Measurements from ENCODE around the gene SLIT3. TPM values are rescaled to one million over a fixed set of nuclear protein-coding genes. Genes with fewer than 3 reads are reported as not detected.

Gene SLIT3
- total RNA-seq, 2 donors from 2014 or later, result 6.6 to 6.7 TPM

GRCh38 chr5:168932400-168933189 is 368.3 kb downstream of the SLIT3 start:
- Histone ChIP-seq H3K4me3 (no peak overlapping the region), H3K27me3 (no peaks in the 10 kb centered on the region), H3K27ac (no peak overlapping the region), H3K9me3 (no peaks in the 10 kb centered on the region), H3K4me1 (no peaks in the 10 kb centered on the region), H3K36me3 (replicated peaks in 1 of 2; ENCODE audit: insufficient read depth in 1 of 2, low read depth in 2 of 2) (no peaks in the 10 kb centered on the region)
- no peak for DNase-seq
- intact Hi-C loops (cut with DNase I), result no loop called here
- no peak for TF ChIP-seq POLR2A (IDR thresholded peaks at IDR 0.05)
- no peak for TF ChIP-seq CTCF (IDR thresholded peaks at IDR 0.05)
- ATAC-seq, result no peak
- 70 to 78% methylated on average over 10 of the region's 10 CpGs for WGBS, 2 donors

- H3K4me3 ChIP-seq, result no peak overlapping the region
- no peak for TF ChIP-seq CTCF (IDR thresholded peaks at IDR 0.05)
- TF ChIP-seq POLR2A (IDR thresholded peaks at IDR 0.05), result no peak
- H3K27ac ChIP-seq, result no peak overlapping the region
- no peaks in the 10 kb centered on the region for H3K9me3 ChIP-seq
- peak in 1 of 4 donors; percentile 12 for DNase-seq
- H3K27me3 ChIP-seq, result no peaks in the 10 kb centered on the region
- ATAC-seq, result peak; percentile 48
- no peaks in the 10 kb centered on the region for H3K4me1 ChIP-seq
- H3K36me3 ChIP-seq (replicated peaks in 1 of 2; ENCODE audit: insufficient read depth in 1 of 2, low read depth in 2 of 2), result no peaks in the 10 kb centered on the region
- 66 to 78% methylated on average over 6 to 8 of the region's 8 CpGs for WGBS, 2 donors
- intact Hi-C loops (cut with DNase I), result no loop called here
These were observed 369.1 kb downstream of the SLIT3 start for GRCh38 chr5:168931638-168932345.

- no peak overlapping the region for H3K4me3 ChIP-seq
- 69 to 81% methylated on average over 7 of the region's 7 CpGs for WGBS, 2 donors
- no peak for DNase-seq
- H3K36me3 ChIP-seq (replicated peaks in 1 of 2; ENCODE audit: insufficient read depth in 1 of 2, low read depth in 2 of 2), result no peaks in the 10 kb centered on the region
- intact Hi-C loops (cut with DNase I), result no loop called here
- no peaks in the 10 kb centered on the region for H3K4me1 ChIP-seq
- H3K9me3 ChIP-seq, result no peaks in the 10 kb centered on the region
- no peak for ATAC-seq
- no peak overlapping the region for H3K27ac ChIP-seq
- H3K27me3 ChIP-seq, result no peaks in the 10 kb centered on the region
- no peak for TF ChIP-seq POLR2A (IDR thresholded peaks at IDR 0.05)
- TF ChIP-seq CTCF (IDR thresholded peaks at IDR 0.05), result no peak
These were observed 371.3 kb downstream of the SLIT3 start for GRCh38 chr5:168929656-168930055.

- no peaks in the 10 kb centered on the region for H3K27me3 ChIP-seq
- no peak overlapping the region for H3K4me3 ChIP-seq
- DNase-seq (no peak), ATAC-seq (no peak)
- intact Hi-C loops (cut with DNase I), result no loop called here
- no peaks in the 10 kb centered on the region for H3K4me1 ChIP-seq
- H3K36me3 ChIP-seq (replicated peaks in 1 of 2; ENCODE audit: insufficient read depth in 1 of 2, low read depth in 2 of 2), result no peaks in the 10 kb centered on the region
- no peak for TF ChIP-seq POLR2A (IDR thresholded peaks at IDR 0.05)
- 54 to 67% methylated on average over 2 to 3 of the region's 3 CpGs for WGBS, 2 donors
- no peak overlapping the region for H3K27ac ChIP-seq
- H3K9me3 ChIP-seq, result no peaks in the 10 kb centered on the region
These were observed 375.8 kb downstream of the SLIT3 start for GRCh38 chr5:168925160-168925559.

GRCh38 chr5:168921147-168921866 is 379.6 kb downstream of the SLIT3 start:
- WGBS, 2 donors, result 82 to 87% methylated on average over 7 of the region's 7 CpGs
- Histone ChIP-seq H3K27me3 (no peaks in the 10 kb centered on the region), H3K4me3 (no peak overlapping the region), H3K4me1 (no peaks in the 10 kb centered on the region), H3K36me3 (replicated peaks in 1 of 2; ENCODE audit: insufficient read depth in 1 of 2, low read depth in 2 of 2) (no peaks in the 10 kb centered on the region), H3K27ac (no peak overlapping the region), H3K9me3 (no peaks in the 10 kb centered on the region)
- DNase-seq (no peak), ATAC-seq (no peak)
- TF ChIP-seq CTCF (IDR thresholded peaks at IDR 0.05) (no peak), POLR2A (IDR thresholded peaks at IDR 0.05) (no peak)
- intact Hi-C loops (cut with DNase I), result no loop called here
